Ishikawa (cell line): ENCODE data around the gene CX3CR1.

ENCODE experiments used
- CEBPB ChIP-seq: IDR thresholded peaks from 2 replicates; pipeline ENCODE4 v1.6.1; 2012
- EGR1 ChIP-seq: IDR thresholded peaks from 2 replicates; pipeline ENCODE4 v1.6.1; 2012
- EP300 ChIP-seq: IDR thresholded peaks from 2 replicates; pipeline ENCODE4 v1.6.1; 2012; ENCODE audit warnings: borderline replicate concordance
- NFIC ChIP-seq: IDR thresholded peaks from 2 replicates; pipeline ENCODE4 v1.6.1; 2012
- REST ChIP-seq: IDR thresholded peaks from 2 replicates; pipeline ENCODE4 v1.6.1; 2012; ENCODE audit warnings: low read depth, mild to moderate bottlenecking
- TAF1 ChIP-seq: IDR thresholded peaks from 2 replicates; pipeline ENCODE4 v1.6.1; 2012; ENCODE audit warnings: low read depth, mild to moderate bottlenecking
- YY1 ChIP-seq: IDR thresholded peaks from 2 replicates; pipeline ENCODE4 v1.6.1; 2012; ENCODE audit warnings: low read depth
- TF ChIP-seq, protein P1 (sequence below): IDR thresholded peaks from 2 replicates; pipeline ENCODE4 v1.6.1; 2012

DNA sequence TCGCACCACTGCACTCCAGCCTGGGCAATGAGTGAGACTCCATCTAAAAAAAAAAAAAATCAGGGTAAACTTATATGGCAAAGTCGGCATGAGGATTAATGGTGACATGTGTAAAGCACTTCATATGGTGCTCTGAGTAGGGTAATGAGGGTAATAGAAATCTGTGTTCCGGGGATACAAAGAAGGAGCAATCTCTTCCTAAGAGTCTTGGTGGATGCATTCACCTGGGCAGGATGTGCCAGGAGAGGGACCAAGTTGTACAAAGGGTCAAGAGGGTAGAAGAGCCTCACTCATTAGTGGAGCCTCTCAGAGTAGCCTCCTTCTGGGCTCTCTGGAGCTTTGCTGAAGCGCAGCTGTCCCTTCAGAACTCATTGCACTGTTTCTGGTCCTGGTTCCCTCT, 9.3 kb upstream of the CX3CR1 start:
- TF ChIP-seq TAF1 (no peak), CEBPB (no peak), REST (no peak), NFIC (no peak), YY1 (no peak), EP300 (no peak), EGR1 (no peak)
- TF ChIP-seq, protein P1, sequence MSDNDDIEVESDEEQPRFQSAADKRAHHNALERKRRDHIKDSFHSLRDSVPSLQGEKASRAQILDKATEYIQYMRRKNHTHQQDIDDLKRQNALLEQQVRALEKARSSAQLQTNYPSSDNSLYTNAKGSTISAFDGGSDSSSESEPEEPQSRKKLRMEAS = no peak
